Motor neuron (in vitro differentiated cells): Measurements from ENCODE around the gene CAB39L. TPM values are rescaled to one million over a fixed set of nuclear protein-coding genes. Genes with fewer than 3 reads are reported as not detected.
A peak's percentile ranks its signal among the peaks of the same experiment; 100 is the strongest.
"Not testable (repeated sequence)": the region's sequence is repeated elsewhere in the genome, so short reads cannot be mapped to it uniquely, and the experiment has no call there.

Source experiments
- ATAC-seq, 8 experiments: fragments of 200-7000 bp; cut with Tn5 transposase; replicated peaks in 6 of 8; 2 replicates each; pipeline ENCODE4 v1.8.0; 2021; ENCODE audit warnings: mild to moderate bottlenecking in 8 of 8, moderate library complexity in 8 of 8
- H3K27ac ChIP-seq, 2 donors: fragments of 250-450 bp; sonication (Bioruptor Pico); 2 replicates each; pipeline ENCODE4 v1.9.0; 2021; ENCODE audit warnings: antibody characterized with exemption in 2 of 2, mild to moderate bottlenecking in 2 of 2, moderate library complexity in 1 of 2
- H3K4me1 ChIP-seq, 2 donors: fragments of 250-450 bp; sonication (Bioruptor Pico); replicated peaks in 1 of 2; 2 replicates each; pipeline ENCODE4 v1.6.1; 2021; ENCODE audit warnings: antibody characterized with exemption in 2 of 2, mild to moderate bottlenecking in 2 of 2, moderate library complexity in 1 of 2
- H3K4me3 ChIP-seq, 5 donors: fragments of 250-450 bp; sonication (Bioruptor Pico); 2 replicates each; pipeline ENCODE4 v1.9.0; 2021; ENCODE audit warnings: antibody characterized with exemption in 5 of 5, mild to moderate bottlenecking in 5 of 5, moderate library complexity in 4 of 5
- WGBS, 10 experiments: fragments of 450-650 bp; shearing (Covaris generic); methylation state at CpG; one replicate each; pipeline ENCODE4 v1.0.0; 2022; 5-methylcytosine and 5-hydroxymethylcytosine counted together
- in situ Hi-C, 9 experiments: fragments of 400-800 bp; cut with MboI; loops; one replicate each; pipeline ENCODE4 v1.15.0; 2021; ENCODE audit warnings: low sequenced_read_pairs in 9 of 9, low pct_unique_long_range_greater_than_20kb in 2 of 9; ENCODE audit not compliant: unreplicated experiment in 9 of 9
- total RNA-seq, 8 experiments: library from RNA; unstranded; fragments of 300-600 nt; gene quantifications; 2 replicates each; pipeline versions ENCODE4 v1.2.3 to v1.2.4, GENCODE V29; 2022

CAB39L gene
- total RNA-seq, 8 experiments from 2014 or later: 5.1 to 21.3 (median 10.3) TPM

DNA sequence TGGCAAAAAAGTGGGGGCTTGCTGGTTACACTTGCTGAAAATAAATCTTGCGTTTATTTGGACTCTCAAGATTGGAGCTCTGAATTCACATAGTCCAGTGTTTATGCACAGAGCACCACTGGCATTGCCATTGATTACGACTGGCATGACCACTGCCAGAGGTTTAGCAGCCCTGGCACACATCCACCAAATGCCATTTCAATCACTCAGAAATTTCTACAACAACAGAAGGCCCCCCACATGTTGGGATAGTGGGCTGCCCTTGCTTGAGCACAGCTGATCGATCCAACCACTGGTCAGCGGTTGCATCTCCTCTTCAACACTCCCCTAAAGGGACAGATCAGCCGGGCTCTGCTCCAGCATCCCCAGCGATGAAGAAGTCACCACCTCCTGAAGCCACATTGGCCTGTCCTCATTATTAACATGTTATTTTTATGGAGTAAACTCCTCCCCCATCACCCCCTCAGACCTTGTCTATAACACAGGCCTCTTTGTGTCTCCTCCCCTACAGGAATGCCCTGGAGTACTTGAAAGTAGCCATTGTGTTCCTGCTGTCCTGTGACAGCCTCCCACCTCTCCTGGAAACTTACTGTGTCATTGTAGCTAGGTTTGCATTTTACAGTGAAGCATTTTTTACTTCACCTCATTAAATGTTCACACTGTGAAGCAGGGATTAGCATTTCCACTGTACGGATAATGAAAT lies 144.8 kb downstream of the CAB39L start:
- Histone ChIP-seq H3K27ac (no peak overlapping the region), H3K4me1 (peaks cover 0 to 7% of the 10 kb centered on the region in 2 donors), H3K4me3 (no peak overlapping the region)
- 32 to 100% (median 65%) methylated on average over 2 to 4 of the region's 7 CpGs; no CpG with 5 or more reads in 2 of the 10 experiments for WGBS, 10 experiments
- in situ Hi-C loops: loop anchor here in 1 of 9 experiments (25.0 kb wide), 1 partner anchor 313 kb away; no protein-coding TSS in a partner anchor
- ATAC-seq: peak in 4 of 8 experiments; percentile 13 to 56 (median 28)

DNA sequence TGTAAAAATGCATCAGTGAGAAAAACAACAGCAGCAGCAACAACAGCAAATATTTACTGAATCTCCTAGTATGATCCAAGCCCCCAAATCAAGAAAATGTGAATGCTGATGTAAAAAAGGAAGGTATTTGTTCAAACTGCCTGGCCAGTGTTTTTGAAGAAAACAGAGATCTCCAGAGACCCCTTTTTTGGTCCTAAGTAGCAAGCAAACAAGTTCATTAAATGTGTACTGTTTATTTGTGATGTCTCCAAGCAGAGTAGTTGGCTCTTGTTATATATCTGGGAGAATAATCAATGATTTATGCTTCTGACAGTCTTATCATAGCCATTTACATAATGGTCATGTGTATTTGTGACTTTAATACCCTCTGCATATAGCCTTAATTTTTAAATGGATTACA lies 145.4 kb downstream of the CAB39L start:
- ATAC-seq: peak in 1 of 8 experiments; percentile 34
- Histone ChIP-seq H3K4me1 (peaks cover 0 to 7% of the 10 kb centered on the region in 2 donors), H3K27ac (no peak overlapping the region), H3K4me3 (no peak overlapping the region)
- in situ Hi-C loops: loop anchor here in 1 of 9 experiments (25.0 kb wide), 1 partner anchor 314 kb away; no protein-coding TSS in a partner anchor

DNA sequence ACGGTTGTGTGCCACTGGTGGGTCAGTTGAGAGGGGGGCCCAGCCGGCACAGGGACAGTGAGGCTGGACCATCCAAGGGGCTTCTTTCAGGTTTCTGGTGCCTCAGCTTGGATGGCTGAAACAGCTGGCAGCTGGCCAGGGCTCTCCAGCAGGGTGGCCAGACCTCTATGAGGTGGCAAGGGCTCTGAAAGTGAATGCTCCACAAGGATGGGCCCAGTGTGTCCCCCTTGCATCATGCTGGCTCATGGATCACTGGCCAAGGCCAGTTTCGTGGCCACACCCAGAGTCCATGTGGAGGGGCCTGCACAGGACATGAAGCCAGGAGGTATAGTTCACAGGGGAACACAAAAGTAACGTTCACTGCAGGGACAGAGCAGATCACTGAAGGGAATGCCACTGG lies 146.5 kb downstream of the CAB39L start:
- 75 to 100% (median 82%) methylated on average over 1 to 3 of the region's 4 CpGs; no CpG with 5 or more reads in 6 of the 10 experiments for WGBS, 10 experiments
- ATAC-seq: no peak
- in situ Hi-C loops: loop anchor here in 1 of 9 experiments (25.0 kb wide), 1 partner anchor 315 kb away; no protein-coding TSS in a partner anchor

DNA sequence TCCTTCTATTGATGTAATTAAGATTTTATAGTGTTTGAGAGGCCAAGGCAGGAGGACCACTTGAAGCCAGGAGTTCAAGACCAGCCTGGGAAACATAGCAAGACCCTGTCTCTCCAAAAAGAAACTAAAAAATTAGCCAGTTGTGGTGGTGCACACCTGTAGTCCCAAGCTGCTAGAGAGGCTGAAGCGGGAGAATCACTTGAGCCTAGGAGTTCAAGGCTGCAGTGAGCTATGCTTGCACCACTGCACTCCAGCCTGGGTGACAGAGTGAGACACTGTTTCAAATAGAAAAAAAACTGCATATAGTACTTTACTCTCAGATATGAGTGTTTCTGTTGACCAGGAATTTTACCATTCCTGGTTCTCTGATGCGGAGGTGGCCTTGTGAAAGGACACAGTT lies 147.2 kb downstream of the CAB39L start:
- no peak for ATAC-seq
- no peak overlapping the region for H3K4me3 ChIP-seq
- in situ Hi-C loops: loop anchor here in 1 of 9 experiments (25.0 kb wide), 1 partner anchor 316 kb away; no protein-coding TSS in a partner anchor
- H3K27ac ChIP-seq: no peak overlapping the region
- 60 to 100% (median 95%) methylated on average over 1 to 2 of the region's 2 CpGs; no CpG with 5 or more reads in 3 of the 10 experiments for WGBS, 10 experiments
- peaks cover 0 to 3% of the 10 kb centered on the region in 2 donors for H3K4me1 ChIP-seq

More for the DNA sequence above, 146.5 kb downstream of the CAB39L start:
- Histone ChIP-seq H3K27ac (no peak overlapping the region), H3K4me1 (peaks cover 0 to 7% of the 10 kb centered on the region in 2 donors), H3K4me3 (no peak overlapping the region)

DNA sequence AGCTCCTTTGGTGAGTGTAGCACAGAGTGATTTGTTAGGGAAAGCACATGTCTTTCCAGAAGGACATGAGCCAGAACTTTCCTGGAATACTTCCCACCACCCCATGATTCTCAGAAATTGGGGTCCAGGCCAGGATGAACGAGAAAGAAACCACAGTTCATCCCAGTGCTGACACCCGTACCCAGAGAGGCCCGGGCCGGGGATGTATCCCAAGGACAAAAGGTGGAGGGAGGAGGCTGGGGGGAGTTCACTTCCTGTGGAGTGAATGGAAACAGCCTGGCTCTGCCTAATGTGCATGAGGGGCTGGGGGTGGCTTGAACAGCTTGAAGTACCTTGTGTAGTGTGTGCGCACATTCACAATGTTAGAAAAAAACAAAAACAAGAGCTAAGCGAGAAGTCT lies 148.6 kb downstream of the CAB39L start:
- no peak for ATAC-seq
- H3K27ac ChIP-seq: no peak overlapping the region
- no peak overlapping the region for H3K4me3 ChIP-seq
- WGBS, 10 experiments: 0 to 100% (median 73%) methylated on average over 1 to 5 of the region's 6 CpGs; no CpG with 5 or more reads in 4 of the 10 experiments
- no peaks in the 10 kb centered on the region for H3K4me1 ChIP-seq
- in situ Hi-C loops: loop anchor here in 1 of 9 experiments (25.0 kb wide), 1 partner anchor 317 kb away; no protein-coding TSS in a partner anchor

DNA sequence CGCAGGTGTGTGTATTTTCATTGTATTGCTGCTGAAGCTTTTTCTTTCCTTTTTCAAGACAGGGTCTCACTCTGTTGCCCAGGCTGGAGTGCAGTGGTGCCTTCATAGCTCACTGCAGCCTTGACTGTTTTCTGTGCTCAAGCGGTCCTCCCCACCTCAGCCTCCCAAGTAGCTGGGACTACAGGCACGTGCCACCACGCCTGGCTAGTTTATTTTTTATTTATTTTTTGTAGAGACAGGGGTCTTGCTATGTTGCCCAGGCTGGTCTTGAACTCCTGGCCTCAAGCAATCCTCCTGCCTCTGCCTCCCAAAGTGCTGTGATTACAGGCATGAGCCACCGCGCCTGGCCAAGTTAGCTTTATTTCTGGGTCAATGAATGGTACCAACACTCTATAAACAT lies 149.1 kb downstream of the CAB39L start:
- H3K4me1 ChIP-seq, H3K27ac ChIP-seq, H3K4me3 ChIP-seq, ATAC-seq: not testable (repeated sequence)
- in situ Hi-C loops: loop anchor here in 1 of 9 experiments (25.0 kb wide), 1 partner anchor 318 kb away; no protein-coding TSS in a partner anchor
- 88 to 100% (median 100%) methylated on average over 1 to 4 of the region's 6 CpGs; no CpG with 5 or more reads in 3 of the 10 experiments for WGBS, 10 experiments

DNA sequence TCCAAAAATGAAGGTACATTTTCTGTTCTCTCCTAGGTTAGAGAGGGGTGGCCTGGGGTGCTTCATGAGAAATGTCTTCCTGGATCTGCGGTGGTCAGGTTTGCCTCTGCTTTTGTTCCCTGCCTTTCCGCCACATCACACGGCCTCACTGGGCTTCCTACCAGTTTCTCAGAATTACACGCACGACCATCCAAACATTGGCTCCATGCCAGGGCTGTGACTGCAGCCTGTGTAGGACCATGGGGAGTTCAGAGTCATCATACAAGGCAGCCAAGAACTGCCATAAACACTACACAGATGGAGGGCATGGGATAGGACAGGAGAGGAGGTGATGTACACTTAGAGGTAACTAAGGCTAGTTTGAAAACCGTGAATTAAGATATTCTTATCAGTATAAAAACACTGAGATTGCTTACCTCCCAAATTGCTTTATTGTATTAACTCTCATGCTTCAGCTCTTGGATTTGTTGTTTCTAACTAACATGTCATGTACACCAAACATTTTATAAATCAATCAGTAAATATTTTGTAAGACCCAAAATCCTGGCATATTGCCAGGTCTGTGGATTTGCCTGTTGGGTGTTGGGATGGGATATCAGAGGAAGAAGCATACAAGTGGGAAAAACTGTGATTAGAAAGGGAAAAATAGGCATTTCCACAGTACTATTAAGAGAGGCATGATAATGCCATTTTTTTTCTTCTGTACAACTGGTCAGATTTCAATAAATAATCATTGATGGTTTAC lies 150.9 kb downstream of the CAB39L start:
- H3K27ac ChIP-seq: no peak overlapping the region
- no peak overlapping the region for H3K4me3 ChIP-seq
- peak in 5 of 8 experiments; percentile 37 to 98 (median 88) for ATAC-seq
- H3K4me1 ChIP-seq: no peaks in the 10 kb centered on the region
- in situ Hi-C loops: loop anchor here in 1 of 9 experiments (25.0 kb wide), 1 partner anchor 319 kb away; no protein-coding TSS in a partner anchor
- 60 to 100% (median 64%) methylated on average over 1 to 6 of the region's 6 CpGs; no CpG with 5 or more reads in 2 of the 10 experiments for WGBS, 10 experiments

DNA sequence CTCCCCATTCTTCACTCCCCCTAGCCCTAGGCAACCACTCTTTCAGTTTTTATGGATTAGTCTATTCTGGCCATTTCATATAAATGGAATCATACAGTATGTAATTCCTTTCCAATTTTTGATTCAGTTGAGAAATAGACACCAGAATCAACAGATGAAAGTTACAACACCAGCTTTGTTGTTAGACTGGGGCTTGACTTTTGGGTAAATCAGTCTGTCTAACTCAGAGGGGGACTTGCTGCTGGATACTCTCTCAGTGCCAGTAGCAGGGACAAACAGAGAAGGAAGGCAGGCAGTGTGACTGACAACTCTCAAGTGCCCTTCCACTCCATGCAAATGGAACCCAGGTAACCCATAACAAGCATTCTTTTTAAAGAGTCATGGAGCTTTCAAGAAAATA lies 155.4 kb downstream of the CAB39L start:
- Histone ChIP-seq H3K4me1 (no peaks in the 10 kb centered on the region), H3K4me3 (no peak overlapping the region), H3K27ac (no peak overlapping the region)
- in situ Hi-C loops: loop anchor here in 1 of 9 experiments (25.0 kb wide), 1 partner anchor 324 kb away; no protein-coding TSS in a partner anchor
- no peak for ATAC-seq

DNA sequence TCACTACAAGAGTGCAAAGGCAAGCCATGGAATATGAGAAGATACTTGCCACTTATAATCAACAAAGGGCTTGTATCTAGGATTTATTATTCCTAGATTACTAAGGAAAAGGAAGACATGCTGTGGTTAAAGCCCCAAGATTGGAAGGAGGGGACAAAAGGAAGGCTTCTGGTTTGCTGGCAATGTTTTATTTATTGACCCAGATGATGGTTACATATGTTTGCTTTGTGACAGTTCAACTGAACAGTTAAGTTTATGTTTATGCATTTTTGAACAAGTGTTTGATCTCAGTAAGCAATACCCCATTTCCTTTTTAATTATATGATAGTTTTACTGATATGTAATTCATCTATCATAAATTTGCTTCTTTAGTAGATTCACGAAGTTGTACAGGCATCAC lies 155.9 kb downstream of the CAB39L start:
- no peak for ATAC-seq
- H3K4me3 ChIP-seq: no peak overlapping the region
- in situ Hi-C loops: loop anchor here in 1 of 9 experiments (25.0 kb wide), 1 partner anchor 324 kb away; no protein-coding TSS in a partner anchor
- WGBS, 10 experiments: 50 to 100% (median 90%) methylated on average over 1 of the region's 1 CpG; no CpG with 5 or more reads in 1 of the 10 experiments
- no peak overlapping the region for H3K27ac ChIP-seq
- no peaks in the 10 kb centered on the region for H3K4me1 ChIP-seq

DNA sequence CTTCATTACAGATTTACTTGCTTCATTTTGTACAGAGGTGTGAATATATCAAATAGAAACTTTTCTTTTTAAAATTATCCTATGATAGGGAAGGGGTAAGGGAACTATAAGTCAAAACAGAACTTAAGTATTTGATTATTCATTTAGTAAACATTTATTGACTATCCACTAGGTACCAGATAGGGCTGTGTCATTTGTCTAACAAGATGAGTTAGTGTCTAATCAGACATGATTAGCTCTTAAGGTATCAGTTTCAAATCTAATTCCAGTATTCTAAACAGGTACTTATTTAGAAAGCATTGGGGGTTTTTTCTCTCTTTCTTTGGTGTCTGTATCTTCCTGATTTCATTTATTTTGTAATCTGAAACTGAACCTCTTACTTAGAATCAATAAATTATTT lies 164.0 kb downstream of the CAB39L start:
- in situ Hi-C loops: loop anchor here in 1 of 9 experiments (25.0 kb wide), 1 partner anchor 332 kb away; no protein-coding TSS in a partner anchor
- ATAC-seq: no peak
- H3K27ac ChIP-seq: no peak overlapping the region
- H3K4me1 ChIP-seq: no peaks in the 10 kb centered on the region
- H3K4me3 ChIP-seq: no peak overlapping the region

DNA sequence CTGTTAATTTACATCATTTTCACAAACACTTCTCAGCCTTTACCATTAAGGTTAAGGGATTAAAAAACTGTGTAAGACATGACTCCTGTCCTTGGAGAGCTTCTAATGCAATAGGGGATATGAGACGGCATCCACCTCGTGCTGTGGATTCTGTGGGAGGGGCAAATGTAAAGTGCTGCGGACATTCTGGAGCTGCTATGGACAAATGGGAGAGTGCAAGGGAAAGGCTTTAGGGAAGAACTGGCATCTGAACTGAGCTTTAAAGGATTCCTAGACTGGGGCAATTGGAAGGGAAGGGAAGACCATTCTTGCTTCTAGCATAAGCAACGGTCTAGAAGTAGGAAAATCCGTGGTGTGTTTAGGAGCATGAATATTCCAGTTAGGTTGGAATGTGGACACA lies 164.8 kb downstream of the CAB39L start:
- Histone ChIP-seq H3K4me1 (no peaks in the 10 kb centered on the region), H3K4me3 (no peak overlapping the region), H3K27ac (no peak overlapping the region)
- in situ Hi-C loops: loop anchor here in 1 of 9 experiments (25.0 kb wide), 1 partner anchor 333 kb away; no protein-coding TSS in a partner anchor
- no peak for ATAC-seq
- WGBS, 10 experiments: 38 to 86% (median 62%) methylated on average over 2 to 5 of the region's 5 CpGs; no CpG with 5 or more reads in 1 of the 10 experiments

DNA sequence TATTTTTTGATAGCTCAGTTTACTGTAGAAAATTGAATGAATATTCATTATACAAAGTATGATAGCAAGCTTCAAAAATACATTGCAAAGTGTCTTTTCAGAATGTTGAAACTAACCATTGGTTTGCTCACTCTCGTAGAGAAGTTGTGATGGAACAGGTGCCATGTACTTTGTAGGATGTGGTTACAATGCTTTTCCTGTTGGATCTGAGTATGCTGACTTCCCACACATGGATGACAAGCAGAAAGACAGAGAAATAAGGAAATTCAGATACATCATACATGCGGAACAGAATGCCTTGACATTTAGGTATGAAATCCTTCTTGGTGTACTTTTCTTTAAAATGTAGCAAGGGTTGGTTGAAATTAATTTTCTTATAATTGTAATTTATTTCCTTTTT lies 165.7 kb downstream of the CAB39L start:
- Histone ChIP-seq H3K4me3 (no peak overlapping the region), H3K4me1 (no peaks in the 10 kb centered on the region), H3K27ac (no peak overlapping the region)
- no peak for ATAC-seq
- in situ Hi-C loops: loop anchor here in 1 of 9 experiments (25.0 kb wide), 1 partner anchor 334 kb away; no protein-coding TSS in a partner anchor
- 75 to 100% (median 93%) methylated on average over 1 to 2 of the region's 2 CpGs; no CpG with 5 or more reads in 1 of the 10 experiments for WGBS, 10 experiments

DNA sequence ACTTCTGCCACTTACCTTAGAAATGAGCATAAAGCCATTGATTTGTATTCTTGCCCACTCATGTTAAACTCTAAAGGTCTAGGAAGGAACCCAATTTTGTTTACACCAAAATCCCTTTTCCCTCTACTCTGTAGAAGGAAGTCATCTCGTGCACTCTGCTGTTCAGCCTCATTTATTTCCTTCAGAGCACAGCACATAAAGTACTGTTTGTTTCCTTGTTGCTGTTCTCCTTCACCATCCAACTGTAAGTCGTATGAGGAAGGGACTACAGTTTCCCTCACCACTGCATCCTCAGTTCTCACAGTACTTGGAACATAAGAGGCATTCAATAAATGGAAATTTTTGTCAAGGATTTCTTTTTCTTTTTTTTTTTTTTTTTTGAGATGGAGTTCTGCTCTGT lies 171.6 kb downstream of the CAB39L start:
- H3K4me3 ChIP-seq: no peak overlapping the region
- in situ Hi-C loops: no loop called here
- no peaks in the 10 kb centered on the region for H3K4me1 ChIP-seq
- H3K27ac ChIP-seq: no peak overlapping the region
- peak in 1 of 8 experiments; percentile 52 for ATAC-seq
- 17 to 86% (median 57%) methylated on average over 1 to 2 of the region's 2 CpGs; no CpG with 5 or more reads in 1 of the 10 experiments for WGBS, 10 experiments
